ENCODE measurements around the gene TSPAN1.
A peak's percentile ranks its signal among the peaks of the same experiment; 100 is the strongest.

The TSPAN1 gene

GRCh38 chr1:46180082-46180616 is 5.3 kb downstream of the TSPAN1 start:
- TF ChIP-seq MYC (IDR thresholded peaks at IDR 0.05; ENCODE audit: low read depth, low read length) (no peak), CTCF (IDR thresholded peaks at IDR 0.05; ENCODE audit: low read depth, low read length) (peak; percentile 9), MAX (IDR thresholded peaks at IDR 0.05; ENCODE audit: low read depth, low read length) (no peak), POLR2A (IDR thresholded peaks at IDR 0.05; ENCODE audit: extremely low read depth, insufficient read length) (no peak)
- no peak overlapping the region for H3K4me3 ChIP-seq (ENCODE audit: low read depth, low read length)
- peak; percentile 32 for DNase-seq (ENCODE audit: low read depth)

- no peak overlapping the region for H3K4me3 ChIP-seq (ENCODE audit: low read depth, low read length)
- DNase-seq (ENCODE audit: low read depth) = no peak
- TF ChIP-seq CTCF (IDR thresholded peaks at IDR 0.05; ENCODE audit: low read depth, low read length) (no peak), POLR2A (IDR thresholded peaks at IDR 0.05; ENCODE audit: extremely low read depth, insufficient read length) (no peak), MYC (IDR thresholded peaks at IDR 0.05; ENCODE audit: low read depth, low read length) (no peak), MAX (IDR thresholded peaks at IDR 0.05; ENCODE audit: low read depth, low read length) (no peak)
Observed at GRCh38 chr1:46181343-46182260, 6.7 kb downstream of the TSPAN1 start.

GRCh38 chr1:46183079-46183847 is 8.4 kb downstream of the TSPAN1 start:
- H3K4me3 ChIP-seq (ENCODE audit: low read depth, low read length) = no peak overlapping the region
- TF ChIP-seq POLR2A (IDR thresholded peaks at IDR 0.05; ENCODE audit: extremely low read depth, insufficient read length) (no peak), MYC (IDR thresholded peaks at IDR 0.05; ENCODE audit: low read depth, low read length) (no peak), CTCF (IDR thresholded peaks at IDR 0.05; ENCODE audit: low read depth, low read length) (no peak), MAX (IDR thresholded peaks at IDR 0.05; ENCODE audit: low read depth, low read length) (no peak)
- DNase-seq (ENCODE audit: low read depth) = no peak

GRCh38 chr1:46183926-46184557 is 9.2 kb downstream of the TSPAN1 start:
- H3K4me3 ChIP-seq (ENCODE audit: low read depth, low read length) = no peak overlapping the region
- no peak for DNase-seq (ENCODE audit: low read depth)
- TF ChIP-seq POLR2A (IDR thresholded peaks at IDR 0.05; ENCODE audit: extremely low read depth, insufficient read length) = no peak
- no peak for TF ChIP-seq CTCF (IDR thresholded peaks at IDR 0.05; ENCODE audit: low read depth, low read length)
- TF ChIP-seq MAX (IDR thresholded peaks at IDR 0.05; ENCODE audit: low read depth, low read length) = no peak
- TF ChIP-seq MYC (IDR thresholded peaks at IDR 0.05; ENCODE audit: low read depth, low read length) = no peak

GRCh38 chr1:46184920-46185658 is 10.2 kb downstream of the TSPAN1 start:
- no peak for TF ChIP-seq CTCF (IDR thresholded peaks at IDR 0.05; ENCODE audit: low read depth, low read length)
- TF ChIP-seq POLR2A (IDR thresholded peaks at IDR 0.05; ENCODE audit: extremely low read depth, insufficient read length) = no peak
- no peak for TF ChIP-seq MYC (IDR thresholded peaks at IDR 0.05; ENCODE audit: low read depth, low read length)
- TF ChIP-seq MAX (IDR thresholded peaks at IDR 0.05; ENCODE audit: low read depth, low read length) = no peak
- H3K4me3 ChIP-seq (ENCODE audit: low read depth, low read length) = no peak overlapping the region
- DNase-seq (ENCODE audit: low read depth) = no peak

Data from NB4 (cell line).